ENCODE data around the gene UNK.

UNK gene

GRCh38 chr17:75812096-75813013 lies 27.7 kb downstream of the UNK start:
- DNase-seq (ENCODE audit: low read depth): no peak
- no peak for TF ChIP-seq CTCF (IDR thresholded peaks at IDR 0.05; ENCODE audit: low read depth, low read length, missing control alignments)
- no peak overlapping the region for H3K4me3 ChIP-seq (ENCODE audit: low read depth, low read length)

- DNase-seq (ENCODE audit: low read depth): no peak
- no peak for TF ChIP-seq CTCF (IDR thresholded peaks at IDR 0.05; ENCODE audit: low read depth, low read length, missing control alignments)
- no peak overlapping the region for H3K4me3 ChIP-seq (ENCODE audit: low read depth, low read length)
Observed at GRCh38 chr17:75813081-75814020, 28.7 kb downstream of the UNK start.

GRCh38 chr17:75814021-75814395 lies 29.4 kb downstream of the UNK start:
- no peak for TF ChIP-seq CTCF (IDR thresholded peaks at IDR 0.05; ENCODE audit: low read depth, low read length, missing control alignments)
- no peak for DNase-seq (ENCODE audit: low read depth)
- no peak overlapping the region for H3K4me3 ChIP-seq (ENCODE audit: low read depth, low read length)

- no peak for DNase-seq (ENCODE audit: low read depth)
- no peak for TF ChIP-seq CTCF (IDR thresholded peaks at IDR 0.05; ENCODE audit: low read depth, low read length, missing control alignments)
- no peak overlapping the region for H3K4me3 ChIP-seq (ENCODE audit: low read depth, low read length)
Observed at GRCh38 chr17:75814900-75815373, 30.3 kb downstream of the UNK start.

- TF ChIP-seq CTCF (IDR thresholded peaks at IDR 0.05; ENCODE audit: low read depth, low read length, missing control alignments): no peak
- DNase-seq (ENCODE audit: low read depth): no peak
- no peak overlapping the region for H3K4me3 ChIP-seq (ENCODE audit: low read depth, low read length)
Observed at GRCh38 chr17:75815399-75815798, 30.8 kb downstream of the UNK start.

- no peak for DNase-seq (ENCODE audit: low read depth)
- TF ChIP-seq CTCF (IDR thresholded peaks at IDR 0.05; ENCODE audit: low read depth, low read length, missing control alignments): no peak
- H3K4me3 ChIP-seq (ENCODE audit: low read depth, low read length): no peak overlapping the region
Observed at GRCh38 chr17:75816693-75817092, 32.1 kb downstream of the UNK start.

Measured in GM12864 (cell line).